Activated CD8-positive, alpha-beta memory T cell treated with anti-CD3 and anti-CD28 coated beads, Interleukin-2, amount 50 U/mL, for 48 hours (primary cell): ENCODE data around the gene EEIG1.

Experiments used
- DNase-seq: peaks from one replicate; pipeline ENCODE4 v3.0.0-alpha.2; 2020

The EEIG1 gene

DNA sequence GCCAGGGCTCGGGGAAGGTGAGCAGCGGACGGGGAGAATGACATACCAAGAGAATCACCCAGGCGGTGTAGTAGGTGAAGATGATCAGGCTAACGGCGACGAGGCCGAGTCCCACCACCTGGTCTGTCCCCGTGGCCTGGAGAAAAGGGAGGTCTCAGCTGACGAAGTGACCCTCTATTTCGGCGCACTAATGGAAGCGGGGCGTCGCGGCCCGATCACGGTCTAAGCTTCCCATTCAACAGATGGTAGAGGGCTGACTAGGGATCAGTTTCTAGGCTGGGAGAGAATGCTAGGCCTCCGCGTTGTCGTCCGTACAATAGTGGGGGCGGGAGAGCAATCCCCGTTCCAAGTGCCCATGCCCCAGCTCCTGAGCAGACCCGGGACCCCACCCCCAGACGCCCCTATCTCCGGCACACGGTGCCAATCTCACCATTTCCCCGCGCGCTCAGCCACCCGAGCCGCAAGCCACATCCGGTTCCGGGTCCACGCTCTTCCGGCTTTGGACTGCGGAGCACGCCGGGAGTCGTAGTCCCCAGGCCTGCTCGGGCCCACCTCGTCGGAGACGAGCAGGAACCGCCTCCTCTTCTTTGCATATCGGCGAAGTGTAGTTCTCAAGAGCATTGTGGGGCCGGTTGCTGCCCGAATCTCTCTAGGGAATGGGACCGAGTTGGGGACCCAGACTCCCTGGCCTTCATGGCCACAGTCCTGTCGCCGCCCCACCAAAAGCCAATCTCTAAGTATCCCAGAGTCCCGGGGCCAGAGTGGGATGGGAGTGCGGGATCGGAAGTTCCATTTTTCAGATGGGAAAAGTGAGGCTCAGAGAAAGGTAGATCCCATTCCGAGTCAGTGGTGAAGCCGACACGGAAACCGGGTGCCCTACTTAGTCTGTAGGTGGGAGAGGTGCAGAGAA lies 43.1 kb downstream of the EEIG1 start, which contains the start of gene DPM2:
Gene DPM2, minus strand, starts transcription at position 467 of the 910 bp plus-strand sequence. Its CDS starts 34 bp downstream, at position 433.
- DNase-seq = peak; percentile 92

DNA sequence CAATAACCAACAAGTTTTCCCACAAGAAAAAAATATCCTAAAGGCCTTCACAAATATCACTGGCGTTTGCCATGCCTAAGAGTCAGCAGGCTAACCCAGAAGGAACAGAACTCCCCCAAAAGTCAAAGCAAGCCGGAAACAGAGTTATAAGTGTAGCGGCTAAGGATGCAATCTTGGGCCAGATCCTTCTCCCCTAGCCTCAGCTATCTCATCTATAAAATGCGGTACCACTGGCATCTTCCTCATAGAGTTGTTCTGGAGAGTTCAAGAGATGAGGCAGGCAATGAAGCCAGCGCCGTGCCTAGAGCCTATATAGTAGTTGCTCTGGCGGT lies 43.8 kb downstream of the EEIG1 start:
- no peak for DNase-seq

DNA sequence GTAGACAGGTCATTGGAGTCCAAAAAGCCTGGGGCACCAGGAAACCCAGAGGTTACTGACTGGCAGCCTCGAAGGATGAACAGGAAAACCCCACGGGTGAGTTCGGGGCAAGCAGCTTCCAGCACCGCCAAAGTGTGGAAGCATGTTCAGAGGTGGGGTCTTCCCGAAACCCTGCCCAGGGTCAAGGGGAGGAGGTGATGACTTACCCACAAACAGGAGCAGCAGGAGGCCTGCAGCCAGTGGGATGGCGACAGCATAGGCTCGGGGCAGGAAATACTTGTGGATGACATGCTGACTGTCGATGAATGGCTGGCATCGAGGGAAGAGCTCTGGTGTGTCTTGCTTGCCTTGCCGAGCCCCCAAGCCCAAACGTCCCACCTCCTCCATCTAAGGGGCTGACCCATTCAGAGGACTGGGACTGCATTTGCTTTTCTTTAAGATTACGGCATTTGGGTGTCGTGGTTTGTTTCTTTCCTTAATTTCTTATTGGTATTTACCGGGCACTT lies 44.4 kb downstream of the EEIG1 start:
- no peak for DNase-seq

DNA sequence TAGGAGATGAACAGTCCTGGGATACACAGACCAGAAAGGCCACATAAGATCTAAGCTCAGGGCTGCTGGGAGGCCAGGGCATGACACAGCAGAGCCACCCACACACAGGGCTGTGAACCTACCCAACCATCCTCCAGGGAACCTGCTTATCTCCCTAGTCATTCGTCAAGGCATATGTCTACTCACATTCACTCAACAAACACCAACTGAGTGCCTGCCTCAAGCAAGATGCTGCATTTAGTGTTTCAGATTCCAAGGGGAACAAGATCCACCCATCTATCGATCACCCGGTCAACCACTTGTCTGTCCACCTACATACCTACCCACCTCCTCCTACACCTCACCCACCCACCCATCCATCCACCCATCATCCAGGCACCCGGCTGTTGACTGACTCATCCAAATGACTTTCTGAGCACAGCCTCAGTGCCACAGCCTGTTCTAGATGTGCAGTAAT lies 45.0 kb downstream of the EEIG1 start:
- DNase-seq = no peak

DNA sequence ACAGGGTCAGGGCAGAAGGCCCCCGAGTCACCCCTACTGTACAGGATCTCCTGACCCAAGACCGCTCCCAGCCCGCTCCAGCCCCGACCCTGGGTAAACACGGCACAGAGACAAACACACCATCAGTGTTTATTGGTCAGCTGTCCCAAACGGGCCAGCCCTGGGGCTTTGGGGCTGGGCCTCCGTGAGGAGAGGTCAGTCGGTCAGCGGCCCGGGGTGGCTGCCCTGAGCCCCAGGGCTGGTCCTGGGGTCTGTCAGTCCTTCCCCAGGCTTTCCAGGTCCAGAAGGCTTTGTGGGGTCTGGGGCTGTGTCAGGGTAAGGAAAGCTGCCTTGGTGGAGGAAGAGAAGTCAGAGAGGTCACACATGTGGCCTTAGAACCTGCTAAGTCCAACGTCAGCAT lies 45.8 kb downstream of the EEIG1 start:
- no peak for DNase-seq

DNA sequence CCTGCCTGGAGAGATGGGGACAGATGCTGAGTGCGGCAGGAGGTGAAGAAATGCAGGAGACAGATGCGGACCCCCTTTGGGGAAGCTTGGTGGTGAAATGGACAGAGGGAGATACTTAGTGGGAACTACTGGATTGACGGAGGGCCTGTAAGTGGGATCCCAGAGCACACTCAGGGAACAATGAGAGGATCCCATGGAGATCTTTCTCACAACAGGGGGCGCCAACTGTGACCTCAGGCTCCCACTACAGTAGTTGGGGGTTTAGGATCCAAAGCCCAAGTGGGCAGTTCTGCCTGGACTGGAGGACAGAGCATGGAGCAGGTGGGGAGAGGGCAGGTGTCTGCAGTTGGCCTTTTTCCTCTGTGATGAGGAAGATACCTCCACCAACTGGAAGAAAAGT lies 46.5 kb downstream of the EEIG1 start:
- no peak for DNase-seq

DNA sequence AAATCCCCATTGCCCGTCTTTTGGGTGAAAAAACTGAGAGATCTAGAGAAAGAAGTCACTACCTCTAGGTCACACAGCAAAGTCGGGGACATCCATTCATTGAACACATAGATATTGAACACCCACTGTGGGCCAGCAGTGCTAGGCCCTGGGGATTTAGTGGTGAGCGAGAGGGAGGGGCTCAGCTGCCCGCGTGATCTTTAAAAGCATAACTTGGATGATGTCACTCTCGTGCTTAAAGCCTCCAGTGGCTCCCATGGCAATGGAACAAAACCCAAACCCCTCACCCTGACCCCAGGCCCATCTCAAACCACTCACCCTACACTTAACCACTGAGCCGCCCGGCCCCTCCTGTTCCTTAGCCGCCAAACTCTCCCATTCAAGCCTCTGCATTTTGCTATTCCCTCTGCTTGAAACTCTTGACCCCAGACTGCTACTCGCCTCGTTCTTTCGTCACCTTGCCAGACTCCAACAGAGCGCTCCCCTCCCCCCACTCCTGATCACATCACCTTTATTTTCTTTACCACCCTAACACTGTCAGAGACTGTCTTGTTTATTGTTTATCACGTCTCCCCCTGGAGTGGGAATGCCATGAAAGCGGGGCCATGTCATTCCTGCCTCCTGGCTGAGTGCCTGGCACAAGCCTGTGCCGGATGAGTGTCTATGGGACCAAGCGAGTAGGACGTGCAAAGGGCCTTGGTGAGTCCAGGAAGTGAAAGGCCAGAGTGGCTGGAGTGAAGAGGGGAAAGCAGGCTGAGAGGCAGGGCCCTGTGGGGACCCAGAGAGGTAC lies 49.5 kb downstream of the EEIG1 start:
- no peak for DNase-seq
